Motor neuron (in vitro differentiated cells): Measurements from ENCODE around the gene PPM1E. TPM values are rescaled to one million over a fixed set of nuclear protein-coding genes. Genes with fewer than 3 reads are reported as not detected.
A peak's percentile ranks its signal among the peaks of the same experiment; 100 is the strongest.
"Not testable (repeated sequence)": the region's sequence is repeated elsewhere in the genome, so short reads cannot be mapped to it uniquely, and the experiment has no call there.

Experiments used
- ATAC-seq, 8 experiments: fragments of 200-7000 bp; cut with Tn5 transposase; replicated peaks in 6 of 8; 2 replicates each; pipeline ENCODE4 v1.8.0; 2021; ENCODE audit warnings: mild to moderate bottlenecking in 8 of 8, moderate library complexity in 8 of 8
- H3K27ac ChIP-seq, 2 donors: fragments of 250-450 bp; sonication (Bioruptor Pico); 2 replicates each; pipeline ENCODE4 v1.9.0; 2021; ENCODE audit warnings: antibody characterized with exemption in 2 of 2, mild to moderate bottlenecking in 2 of 2, moderate library complexity in 1 of 2
- H3K4me1 ChIP-seq, 2 donors: fragments of 250-450 bp; sonication (Bioruptor Pico); replicated peaks in 1 of 2; 2 replicates each; pipeline ENCODE4 v1.6.1; 2021; ENCODE audit warnings: antibody characterized with exemption in 2 of 2, mild to moderate bottlenecking in 2 of 2, moderate library complexity in 1 of 2
- H3K4me3 ChIP-seq, 5 donors: fragments of 250-450 bp; sonication (Bioruptor Pico); 2 replicates each; pipeline ENCODE4 v1.9.0; 2021; ENCODE audit warnings: antibody characterized with exemption in 5 of 5, mild to moderate bottlenecking in 5 of 5, moderate library complexity in 4 of 5
- WGBS, 10 experiments: fragments of 450-650 bp; shearing (Covaris generic); methylation state at CpG; one replicate each; pipeline ENCODE4 v1.0.0; 2022; 5-methylcytosine and 5-hydroxymethylcytosine counted together
- in situ Hi-C, 9 experiments: fragments of 400-800 bp; cut with MboI; loops; one replicate each; pipeline ENCODE4 v1.15.0; 2021; ENCODE audit warnings: low sequenced_read_pairs in 9 of 9, low pct_unique_long_range_greater_than_20kb in 2 of 9; ENCODE audit not compliant: unreplicated experiment in 9 of 9
- total RNA-seq, 8 experiments: library from RNA; unstranded; fragments of 300-600 nt; gene quantifications; 2 replicates each; pipeline versions ENCODE4 v1.2.3 to v1.2.4, GENCODE V29; 2022

The PPM1E gene
- total RNA-seq, 8 experiments from 2014 or later, result 0.51 to 23.1 (median 15.1) TPM

GRCh38 chr17:58822148-58823050, 66.7 kb downstream of the PPM1E start:
- ATAC-seq, result peak in 7 of 8 experiments; percentile 20 to 84 (median 68)
- no peak overlapping the region for H3K4me3 ChIP-seq
- 7 to 90% (median 63%) methylated on average over 2 to 6 of the region's 6 CpGs for WGBS, 10 experiments
- H3K27ac ChIP-seq, result no peak overlapping the region
- H3K4me1 ChIP-seq, result peaks cover 0 to 16% of the 10 kb centered on the region in 2 donors
- in situ Hi-C loops, result no loop called here

GRCh38 chr17:58823051-58823525, 67.4 kb downstream of the PPM1E start:
- WGBS, 10 experiments, result 31 to 100% (median 60%) methylated on average over 1 to 2 of the region's 2 CpGs; no CpG with 5 or more reads in 1 of the 10 experiments
- H3K4me3 ChIP-seq, result no peak overlapping the region
- ATAC-seq, result no peak
- no peak overlapping the region for H3K27ac ChIP-seq
- H3K4me1 ChIP-seq, result peaks cover 0 to 16% of the 10 kb centered on the region in 2 donors
- in situ Hi-C loops, result no loop called here

GRCh38 chr17:58829172-58829637, 73.6 kb downstream of the PPM1E start:
- in situ Hi-C loops, result no loop called here
- ATAC-seq, result no peak
- Histone ChIP-seq H3K4me3 (no peak overlapping the region), H3K4me1 (no peaks in the 10 kb centered on the region), H3K27ac (no peak overlapping the region)
- 27 to 100% (median 92%) methylated on average over 1 to 10 of the region's 10 CpGs for WGBS, 10 experiments

GRCh38 chr17:58831780-58832179, 76.1 kb downstream of the PPM1E start:
- WGBS, 10 experiments, result 14 to 100% (median 100%) methylated on average over 1 of the region's 1 CpG; no CpG with 5 or more reads in 2 of the 10 experiments
- Histone ChIP-seq H3K27ac (no peak overlapping the region), H3K4me1 (no peaks in the 10 kb centered on the region), H3K4me3 (no peak overlapping the region)
- ATAC-seq, result no peak
- in situ Hi-C loops, result no loop called here

GRCh38 chr17:58832514-58832913, 76.9 kb downstream of the PPM1E start:
- Histone ChIP-seq H3K27ac (no peak overlapping the region), H3K4me3 (no peak overlapping the region), H3K4me1 (no peaks in the 10 kb centered on the region)
- WGBS, 10 experiments, result 29 to 100% (median 89%) methylated on average over 1 to 3 of the region's 3 CpGs; no CpG with 5 or more reads in 1 of the 10 experiments
- ATAC-seq, result no peak
- in situ Hi-C loops, result no loop called here

- Histone ChIP-seq H3K27ac (no peak overlapping the region), H3K4me3 (no peak overlapping the region), H3K4me1 (no peaks in the 10 kb centered on the region)
- ATAC-seq, result no peak
- whole genome bisulfite sequencing, 10 experiments, result 37 to 100% (median 85%) methylated on average over 1 to 5 of the region's 5 CpGs; no CpG with 5 or more reads in 1 of the 10 experiments
- in situ Hi-C loops, result no loop called here
Observed at GRCh38 chr17:58837699-58838098, 82.0 kb downstream of the PPM1E start.

- no peak for ATAC-seq
- in situ Hi-C loops, result no loop called here
- no peak overlapping the region for H3K27ac ChIP-seq
- H3K4me1 ChIP-seq, result no peaks in the 10 kb centered on the region
- H3K4me3 ChIP-seq, result no peak overlapping the region
- 12 to 97% (median 93%) methylated on average over 2 to 4 of the region's 4 CpGs; no CpG with 5 or more reads in 2 of the 10 experiments for WGBS, 10 experiments
Observed at GRCh38 chr17:58840820-58841612, 85.4 kb downstream of the PPM1E start.

GRCh38 chr17:58846413-58846812, 90.8 kb downstream of the PPM1E start:
- in situ Hi-C loops, result not testable (repeated sequence)

GRCh38 chr17:58850106-58850505, 94.5 kb downstream of the PPM1E start:
- H3K27ac ChIP-seq, in situ Hi-C loops: not testable (repeated sequence)
- WGBS, 10 experiments, result 100% methylated on average over 1 of the region's 2 CpGs; no CpG with 5 or more reads in 9 of the 10 experiments

More at GRCh38 chr17:58846413-58846812, 90.8 kb downstream of the PPM1E start:
- not testable (repeated sequence) for H3K4me3 ChIP-seq, H3K4me1 ChIP-seq, ATAC-seq, H3K27ac ChIP-seq
- 0 to 83% (median 60%) methylated on average over 1 of the region's 3 CpGs; no CpG with 5 or more reads in 7 of the 10 experiments for WGBS, 10 experiments

GRCh38 chr17:58865301-58865700, 109.6 kb downstream of the PPM1E start:
- Histone ChIP-seq H3K4me1 (no peaks in the 10 kb centered on the region), H3K4me3 (no peak overlapping the region), H3K27ac (no peak overlapping the region)
- no peak for ATAC-seq
- 0 to 100% (median 70%) methylated on average over 1 to 2 of the region's 6 CpGs; no CpG with 5 or more reads in 3 of the 10 experiments for WGBS, 10 experiments
- in situ Hi-C loops, result no loop called here

More at GRCh38 chr17:58850106-58850505, 94.5 kb downstream of the PPM1E start:
- not testable (repeated sequence) for ATAC-seq, H3K4me1 ChIP-seq, H3K4me3 ChIP-seq

- no peak for ATAC-seq
- Histone ChIP-seq H3K27ac (no peak overlapping the region), H3K4me3 (no peak overlapping the region), H3K4me1 (no peaks in the 10 kb centered on the region)
- 75 to 100% (median 96%) methylated on average over 1 to 3 of the region's 4 CpGs; no CpG with 5 or more reads in 2 of the 10 experiments for WGBS, 10 experiments
- in situ Hi-C loops, result no loop called here
Observed at GRCh38 chr17:58870747-58871146, 115.1 kb downstream of the PPM1E start.

GRCh38 chr17:58873926-58874325, 118.3 kb downstream of the PPM1E start:
- Histone ChIP-seq H3K4me3 (no peak overlapping the region), H3K27ac (no peak overlapping the region), H3K4me1 (no peaks in the 10 kb centered on the region)
- no peak for ATAC-seq
- 63 to 100% (median 90%) methylated on average over 1 to 5 of the region's 5 CpGs; no CpG with 5 or more reads in 3 of the 10 experiments for WGBS, 10 experiments
- in situ Hi-C loops, result no loop called here

GRCh38 chr17:58875261-58875660, 119.6 kb downstream of the PPM1E start:
- ATAC-seq, result no peak
- H3K4me3 ChIP-seq, result no peak overlapping the region
- H3K4me1 ChIP-seq, result no peaks in the 10 kb centered on the region
- no peak overlapping the region for H3K27ac ChIP-seq
- in situ Hi-C loops, result no loop called here
